SU-DHL-6 (cell line): ENCODE measurements around the gene SNX12.

ENCODE experiments used
- H2AFZ ChIP-seq: fragments of 200-600 bp; sonication (generic); 2 replicates; pipeline ENCODE4 v1.6.1; 2014; ENCODE audit warnings: low read depth, mild to moderate bottlenecking, moderate library complexity, mixed read lengths, antibody characterized with exemption, low read length; ENCODE audit not compliant: severe bottlenecking
- H3F3A ChIP-seq: fragments of 200-600 bp; shearing (Covaris generic); 2 replicates; pipeline ENCODE4 v1.6.0; 2016; ENCODE audit warnings: antibody characterized with exemption, mild to moderate bottlenecking; ENCODE audit not compliant: insufficient read depth
- H3K27ac ChIP-seq: fragments of 200-600 bp; sonication (generic); 2 replicates; pipeline ENCODE4 v1.5.1; 2016; ENCODE audit warnings: low read depth, mild to moderate bottlenecking, low read length, moderate library complexity, mixed read lengths
- H3K27me3 ChIP-seq: fragments of 200-600 bp; sonication (generic), shearing (Covaris generic); 2 replicates; pipeline ENCODE4 v1.6.0; 2014; ENCODE audit warnings: mild to moderate bottlenecking, low read length
- H3K36me3 ChIP-seq: fragments of 200-600 bp; sonication (generic); 2 replicates; pipeline ENCODE4 v1.6.1; 2014; ENCODE audit warnings: mild to moderate bottlenecking, low read length, mixed read lengths
- H3K4me2 ChIP-seq: fragments of 300-600, 200-600 bp; shearing (Covaris generic), sonication (generic); 2 replicates; pipeline ENCODE4 v1.6.0; 2014; ENCODE audit warnings: low read length, low read depth, mild to moderate bottlenecking; ENCODE audit not compliant: poor library complexity, severe bottlenecking
- H3K4me3 ChIP-seq: fragments of 200-600 bp; sonication (generic); 2 replicates; pipeline ENCODE4 v1.5.1; 2014; ENCODE audit warnings: antibody characterized with exemption, low read length, mild to moderate bottlenecking, mixed read lengths; ENCODE audit not compliant: insufficient read depth, poor library complexity, severe bottlenecking
- H3K79me2 ChIP-seq: fragments of 200-600 bp; sonication (generic); 2 replicates; pipeline ENCODE4 v1.6.1; 2014; ENCODE audit warnings: mild to moderate bottlenecking, low read length, moderate library complexity; ENCODE audit not compliant: insufficient read depth
- H3K9ac ChIP-seq: fragments of 200-600 bp; sonication (generic); 2 replicates; pipeline ENCODE4 v1.7.0; 2014; ENCODE audit warnings: mild to moderate bottlenecking, low read length
- H3K9me2 ChIP-seq: fragments of 200-600 bp; sonication (generic); replicated peaks from 2 replicates; pipeline ENCODE4 v1.6.1; 2014; ENCODE audit warnings: low read length; ENCODE audit not compliant: insufficient read depth
- H3K9me3 ChIP-seq: fragments of 200-600 bp; sonication (generic); 2 replicates; pipeline ENCODE4 v1.6.1; 2014; ENCODE audit warnings: low read length, mixed read lengths; ENCODE audit not compliant: insufficient read depth
- H4K20me1 ChIP-seq: fragments of 200-600 bp; sonication (generic); 2 replicates; pipeline ENCODE4 v1.6.1; 2014; ENCODE audit warnings: low read depth, mild to moderate bottlenecking, antibody characterized with exemption, low read length, moderate library complexity, mixed read lengths
- EZH2phosphoT487 ChIP-seq: fragments of 200-600 bp; sonication (generic), shearing (Covaris generic); conservative IDR thresholded peaks from 2 replicates; pipeline ENCODE4 v1.6.1; 2018; ENCODE audit warnings: mild to moderate bottlenecking, antibody characterized with exemption, low read length, moderate library complexity, mixed read lengths
- TF ChIP-seq, protein P1 (sequence below): fragments of 200-600 bp; sonication (generic); IDR thresholded peaks from one replicate; pipeline ENCODE4 v1.5.1; 2017; ENCODE audit warnings: antibody characterized with exemption, mild to moderate bottlenecking, low read length, moderate library complexity; ENCODE audit not compliant: insufficient read depth, poor library complexity, severe bottlenecking

The SNX12 gene

DNA sequence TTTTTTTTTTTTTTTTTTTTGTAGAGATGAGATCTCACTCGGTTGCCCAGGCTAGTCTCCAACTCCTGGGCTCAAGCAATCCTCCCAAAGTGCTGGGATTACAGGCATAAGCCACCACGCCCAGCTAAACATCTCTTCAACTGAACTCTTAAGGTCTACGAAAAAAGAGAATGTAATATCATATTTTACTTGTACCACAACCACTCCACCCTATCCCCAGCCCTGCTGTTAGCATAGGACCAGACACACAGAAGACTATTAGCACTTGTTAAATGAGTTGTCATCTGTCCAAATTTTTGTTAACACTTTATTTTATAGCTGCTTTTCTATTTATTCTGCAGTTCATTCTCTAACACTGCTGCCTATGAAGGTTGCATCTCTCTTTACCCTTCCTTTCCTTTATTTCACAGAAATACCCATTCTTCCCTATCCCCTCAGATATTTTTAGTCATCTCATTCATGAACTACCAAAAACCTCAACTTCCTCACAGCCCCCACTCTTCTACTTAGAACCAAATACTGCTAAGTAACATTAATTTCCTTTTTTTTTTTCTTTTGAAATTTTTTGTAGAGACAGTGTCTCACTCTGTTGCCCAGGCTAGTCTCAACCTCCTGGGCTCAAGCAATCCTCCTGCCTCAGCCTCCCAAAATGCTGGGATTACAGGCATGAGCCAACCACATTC is 10.1 kb downstream of the SNX12 start:
- H3K27ac ChIP-seq = no peak overlapping the region
- no peak overlapping the region for H3K9ac ChIP-seq
- no peaks in the 10 kb centered on the region for H3K27me3 ChIP-seq
- no peak for TF ChIP-seq EZH2phosphoT487
- TF ChIP-seq, protein P1, sequence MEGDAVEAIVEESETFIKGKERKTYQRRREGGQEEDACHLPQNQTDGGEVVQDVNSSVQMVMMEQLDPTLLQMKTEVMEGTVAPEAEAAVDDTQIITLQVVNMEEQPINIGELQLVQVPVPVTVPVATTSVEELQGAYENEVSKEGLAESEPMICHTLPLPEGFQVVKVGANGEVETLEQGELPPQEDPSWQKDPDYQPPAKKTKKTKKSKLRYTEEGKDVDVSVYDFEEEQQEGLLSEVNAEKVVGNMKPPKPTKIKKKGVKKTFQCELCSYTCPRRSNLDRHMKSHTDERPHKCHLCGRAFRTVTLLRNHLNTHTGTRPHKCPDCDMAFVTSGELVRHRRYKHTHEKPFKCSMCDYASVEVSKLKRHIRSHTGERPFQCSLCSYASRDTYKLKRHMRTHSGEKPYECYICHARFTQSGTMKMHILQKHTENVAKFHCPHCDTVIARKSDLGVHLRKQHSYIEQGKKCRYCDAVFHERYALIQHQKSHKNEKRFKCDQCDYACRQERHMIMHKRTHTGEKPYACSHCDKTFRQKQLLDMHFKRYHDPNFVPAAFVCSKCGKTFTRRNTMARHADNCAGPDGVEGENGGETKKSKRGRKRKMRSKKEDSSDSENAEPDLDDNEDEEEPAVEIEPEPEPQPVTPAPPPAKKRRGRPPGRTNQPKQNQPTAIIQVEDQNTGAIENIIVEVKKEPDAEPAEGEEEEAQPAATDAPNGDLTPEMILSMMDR = no peak
- no peak overlapping the region for H3K4me3 ChIP-seq
- no peaks in the 10 kb centered on the region for H3K9me2 ChIP-seq
- no peaks in the 10 kb centered on the region for H3K79me2 ChIP-seq
- no peak overlapping the region for H3K4me2 ChIP-seq
- H2AFZ ChIP-seq = no peak overlapping the region
- H3K9me3 ChIP-seq = no peaks in the 10 kb centered on the region
- H3K36me3 ChIP-seq = no peaks in the 10 kb centered on the region
- peaks cover 26% of the 10 kb centered on the region; the same call in 1 of the 2 replicates for H3F3A ChIP-seq
- H4K20me1 ChIP-seq = no peaks in the 10 kb centered on the region

- Histone ChIP-seq H3K9me2 (no peaks in the 10 kb centered on the region), H3K4me3 (no peak overlapping the region), H2AFZ (no peak overlapping the region), H3K9ac (no peak overlapping the region), H3K27me3 (no peaks in the 10 kb centered on the region), H3K36me3 (no peaks in the 10 kb centered on the region), H3K79me2 (0 out of 2 replicates have a peak, but pooled peaks cover 4% of the 10 kb centered on the region), H3K27ac (no peak overlapping the region), H3K4me2 (no peak overlapping the region), H3F3A (peaks cover 26% of the 10 kb centered on the region; the same call in 1 of the 2 replicates), H4K20me1 (no peaks in the 10 kb centered on the region), H3K9me3 (no peaks in the 10 kb centered on the region)
- TF ChIP-seq EZH2phosphoT487 = no peak
- TF ChIP-seq, protein P1 = no peak
These were observed 11.3 kb downstream of the SNX12 start for GRCh38 chrX:71056867-71057266.

DNA sequence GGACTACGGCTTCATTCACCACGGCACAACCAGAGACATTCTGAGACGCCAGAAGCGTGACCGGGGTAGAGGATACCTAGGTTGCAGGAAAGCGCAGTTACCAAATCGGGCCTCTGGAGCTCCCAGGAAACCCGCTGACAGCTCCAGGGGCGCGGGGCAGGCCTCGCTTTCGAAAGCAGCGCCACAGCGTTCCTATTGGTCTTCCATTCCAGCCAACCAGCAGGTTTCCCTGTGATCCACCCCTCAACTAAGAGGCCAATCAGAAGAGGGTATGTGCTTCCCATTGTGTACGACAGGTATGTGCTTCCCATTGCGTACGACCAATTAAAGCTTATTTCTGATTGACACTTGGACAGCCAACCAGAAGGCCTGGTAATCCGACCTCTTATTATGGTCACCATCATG is 14.9 kb downstream of the SNX12 start:
- Histone ChIP-seq H2AFZ (peak overlapping the region; percentile 80), H3K27ac (peak overlapping the region; percentile 58), H3K9ac (peak overlapping the region; percentile 75), H3F3A (peaks cover 26% of the 10 kb centered on the region; the same call in 1 of the 2 replicates), H3K9me2 (no peaks in the 10 kb centered on the region), H3K36me3 (no peaks in the 10 kb centered on the region), H4K20me1 (no peaks in the 10 kb centered on the region), H3K4me2 (peak overlapping the region; percentile 78), H3K4me3 (peak overlapping the region; percentile 65), H3K27me3 (no peaks in the 10 kb centered on the region), H3K9me3 (no peaks in the 10 kb centered on the region), H3K79me2 (0 out of 2 replicates have a peak, but pooled peaks cover 4% of the 10 kb centered on the region)
- TF ChIP-seq, protein P1 = no peak
